IMR-90 (cell line): ENCODE results near the gene FBXL7. TPM values are rescaled to one million over a fixed set of nuclear protein-coding genes. Genes with fewer than 3 reads are reported as not detected.

Experiments used
- ATAC-seq: fragments of 200-7000 bp; cut with Tn5 transposase; 2 replicates; pipeline ENCODE4 v1.9.1; 2020; ENCODE audit warnings: low read depth, mild to moderate bottlenecking, moderate library complexity
- BruUV-seq: library from RNA; stranded (reverse); fragments of 400-500 nt; replicated peaks from 2 replicates; lab custom pipeline; 2021; lab: Mats Ljungman, UMichigan
- CTCF ChIA-PET: fragments of 300-600 bp; formaldehyde crosslinking; extraction: SDS; loops from one replicate; lab custom pipeline; 2021; ENCODE audit warnings: antibody characterized with exemption; lab: Yijun Ruan, JAX
- POLR2A ChIA-PET: fragments of 300-600 bp; sonication (Branson Sonifier 250); formaldehyde crosslinking; loops from one replicate; lab custom pipeline; 2022; ENCODE audit warnings: antibody characterized with exemption; ENCODE audit not compliant: unreplicated experiment; lab: Charles Lee
- DNase-seq: peaks from one replicate; pipeline ENCODE4 v3.0.0; 2013
- H2AFZ ChIP-seq: replicated peaks from 2 replicates; pipeline ENCODE3; 2013; ENCODE audit warnings: low read length, mild to moderate bottlenecking; ENCODE audit not compliant: poor library complexity
- H2AK5ac ChIP-seq: 2 replicates; pipeline ENCODE4 v1.6.1; 2013; ENCODE audit warnings: low read depth, low read length, inconsistent platforms
- H2AK9ac ChIP-seq: replicated peaks from 2 replicates; pipeline ENCODE3; 2013; ENCODE audit warnings: mild to moderate bottlenecking, low read depth, low read length, moderate library complexity; ENCODE audit not compliant: poor library complexity
- H2BK120ac ChIP-seq: 2 replicates; pipeline ENCODE4 v1.6.1; 2013; ENCODE audit warnings: low read depth, low read length, inconsistent platforms
- H2BK15ac ChIP-seq: 3 replicates; pipeline ENCODE4 v1.6.1; 2013; ENCODE audit warnings: low read depth, low read length, inconsistent platforms
- H2BK20ac ChIP-seq: 2 replicates; pipeline ENCODE4 v1.6.1; 2013; ENCODE audit warnings: low read depth, mild to moderate bottlenecking, inconsistent platforms, low read length, moderate library complexity
- H2BK5ac ChIP-seq: 2 replicates; pipeline ENCODE4 v1.6.1; 2013; ENCODE audit warnings: mild to moderate bottlenecking, low read depth, low read length, inconsistent platforms; ENCODE audit not compliant: poor library complexity, severe bottlenecking
- H3K14ac ChIP-seq: replicated peaks from 2 replicates; pipeline ENCODE4 v1.6.1; 2013; ENCODE audit warnings: low read depth, low read length, inconsistent platforms
- H3K18ac ChIP-seq: 2 replicates; pipeline ENCODE4 v1.6.1; 2013; ENCODE audit warnings: low read depth, low read length, control low read depth
- H3K23ac ChIP-seq: 2 replicates; pipeline ENCODE4 v1.6.1; 2013; ENCODE audit warnings: low read depth, low read length, inconsistent platforms
- H3K27ac ChIP-seq: 2 replicates; pipeline ENCODE4 v1.5.1; 2013; ENCODE audit warnings: mild to moderate bottlenecking, control low read depth, low read length; ENCODE audit not compliant: insufficient read depth
- H3K27me3 ChIP-seq: 2 replicates; pipeline ENCODE4 v1.6.1; 2013; ENCODE audit warnings: low read length; ENCODE audit not compliant: control insufficient read depth, insufficient read depth
- H3K36me3 ChIP-seq: 2 replicates; pipeline ENCODE4 v1.6.1; 2013; ENCODE audit warnings: low read length, mixed read lengths; ENCODE audit not compliant: control insufficient read depth, insufficient read depth
- H3K4ac ChIP-seq: 2 replicates; pipeline ENCODE4 v1.6.1; 2013; ENCODE audit warnings: low read depth, low read length, inconsistent platforms
- H3K4me1 ChIP-seq: 2 replicates; pipeline ENCODE4 v1.6.1; 2013; ENCODE audit warnings: low read length, mixed read lengths; ENCODE audit not compliant: control insufficient read depth, insufficient read depth
- H3K4me2 ChIP-seq: 2 replicates; pipeline ENCODE4 v1.6.1; 2013; ENCODE audit warnings: low read depth, mild to moderate bottlenecking, control low read depth, low read length, moderate library complexity
- H3K4me3 ChIP-seq: 2 replicates; pipeline ENCODE4 v1.5.1; 2013; ENCODE audit warnings: low read depth, mild to moderate bottlenecking, control low read depth, low read length, moderate library complexity; ENCODE audit not compliant: insufficient read depth
- H3K56ac ChIP-seq: 2 replicates; pipeline ENCODE4 v1.6.1; 2013; ENCODE audit warnings: low read length, inconsistent platforms; ENCODE audit not compliant: insufficient read depth; ENCODE audit errors: extremely low read depth
- H3K79me1 ChIP-seq, 2 experiments: 2 replicates each; pipeline ENCODE4 v1.6.1; 2013; ENCODE audit warnings: low read length in 2 of 2, inconsistent platforms in 1 of 2, low read depth in 1 of 2
- H3K9ac ChIP-seq: 2 replicates; pipeline ENCODE4 v1.6.1; 2013; ENCODE audit warnings: low read depth, low read length, control low read depth
- H3K9me1 ChIP-seq: 2 replicates; pipeline ENCODE4 v1.6.1; 2013; ENCODE audit warnings: low read length, inconsistent platforms; ENCODE audit not compliant: insufficient read depth
- H3K9me3 ChIP-seq: 2 replicates; pipeline ENCODE4 v1.6.1; 2013; ENCODE audit warnings: low read length; ENCODE audit not compliant: control insufficient read depth, insufficient read depth
- H4K20me1 ChIP-seq: 2 replicates; pipeline ENCODE4 v1.6.1; 2013; ENCODE audit warnings: low read length, inconsistent platforms; ENCODE audit not compliant: insufficient read depth
- H4K5ac ChIP-seq: 2 replicates; pipeline ENCODE4 v1.6.1; 2013; ENCODE audit warnings: mild to moderate bottlenecking, low read depth, low read length, control low read depth
- H4K8ac ChIP-seq, 2 experiments: 2 replicates each; pipeline ENCODE4 v1.6.1; 2013; ENCODE audit warnings: low read depth in 2 of 2, low read length in 2 of 2, control low read depth in 1 of 2, inconsistent platforms in 1 of 2
- H4K91ac ChIP-seq: 2 replicates; pipeline ENCODE4 v1.6.1; 2013; ENCODE audit warnings: low read depth, low read length, inconsistent platforms; ENCODE audit not compliant: insufficient read depth
- CEBPB ChIP-seq: IDR thresholded peaks from 2 replicates; pipeline ENCODE4 v1.6.1; 2012; ENCODE audit warnings: low read depth, low read length, improper control_type of control experiment
- CHD1 ChIP-seq: IDR thresholded peaks from 2 replicates; pipeline ENCODE4 v1.6.1; 2012; ENCODE audit warnings: low read depth, low read length, improper control_type of control experiment
- FOS ChIP-seq: fragments of 150-350 bp; IDR thresholded peaks from 2 replicates; pipeline ENCODE4 v1.6.1; 2016; ENCODE audit warnings: low read depth, low read length
- MAFK ChIP-seq: IDR thresholded peaks from 2 replicates; pipeline ENCODE4 v1.6.1; 2012; ENCODE audit warnings: low read depth, low read length, improper control_type of control experiment
- MAZ ChIP-seq: IDR thresholded peaks from 2 replicates; pipeline ENCODE4 v1.6.1; 2012; ENCODE audit warnings: low read depth, mild to moderate bottlenecking, low read length, improper control_type of control experiment, moderate library complexity, borderline replicate concordance
- MXI1 ChIP-seq: IDR thresholded peaks from 2 replicates; pipeline ENCODE4 v1.6.1; 2012; ENCODE audit warnings: low read depth, mild to moderate bottlenecking, low read length, moderate library complexity, borderline replicate concordance
- NFE2L2 ChIP-seq: fragments of 150-350 bp; IDR thresholded peaks from 2 replicates; pipeline ENCODE4 v1.6.1; 2016; ENCODE audit warnings: low read depth, mild to moderate bottlenecking, low read length
- POLR2A ChIP-seq: IDR thresholded peaks from 2 replicates; pipeline ENCODE4 v1.6.1; 2012; ENCODE audit warnings: mild to moderate bottlenecking, low read depth, low read length
- RAD21 ChIP-seq: IDR thresholded peaks from 2 replicates; pipeline ENCODE4 v1.6.1; 2012; ENCODE audit warnings: low read length, improper control_type of control experiment
- RCOR1 ChIP-seq: IDR thresholded peaks from 2 replicates; pipeline ENCODE4 v1.6.1; 2012; ENCODE audit warnings: mild to moderate bottlenecking, low read length, improper control_type of control experiment; ENCODE audit not compliant: insufficient replicate concordance
- SMC3 ChIP-seq: fragments of 150-350 bp; IDR thresholded peaks from 2 replicates; pipeline ENCODE4 v1.6.1; 2016; ENCODE audit warnings: low read depth, mild to moderate bottlenecking, antibody characterized with exemption, low read length, moderate library complexity
- WGBS, 2 experiments: methylation state at CpG; one replicate each; pipeline versions ENCODE4 v1.1.5 to v1.1.7; 2013; ENCODE audit warnings: missing lambda C conversion rate in 2 of 2; ENCODE audit not compliant: insufficient read length in 1 of 2; ENCODE audit errors: extremely low coverage in 2 of 2; 5-methylcytosine and 5-hydroxymethylcytosine counted together
- dilution Hi-C: fragments of 300-500 bp; cut with HindIII; formaldehyde crosslinking; loops from one replicate; pipeline ENCODE4 v1.14.3; 2018; ENCODE audit warnings: low sequenced_read_pairs; ENCODE audit not compliant: unreplicated experiment
- in situ Hi-C: fragments of 300-500 bp; cut with MboI; formaldehyde crosslinking; loops from 3 replicates; pipeline ENCODE4 v1.14.3; 2019; ENCODE audit warnings: low sequenced_read_pairs, inconsistent platforms, mixed read lengths
- intact Hi-C: fragments of 100-400 bp; cut with micrococcal nuclease; formaldehyde crosslinking; loops from 2 replicates; pipeline ENCODE4 v1.10.0; 2022
- polyA plus RNA-seq, 3 experiments: library from polyadenylated mRNA; depleted of rRNA; stranded (reverse); fragments of >200 nt; gene quantifications; 2 replicates each; pipeline ENCODE4 v1.2.3, GENCODE V29; 2012; ENCODE audit warnings: low replicate concordance in 1 of 3
- total RNA-seq: library from RNA; depleted of rRNA; stranded (reverse); fragments of >200 nt; gene quantifications from 2 replicates; pipeline ENCODE4 v1.2.3, GENCODE V29; 2012
- TF ChIP-seq, protein P1 (sequence below): fragments of 150-350 bp; IDR thresholded peaks from 2 replicates; pipeline ENCODE4 v1.6.1; 2017; ENCODE audit warnings: mild to moderate bottlenecking, antibody characterized with exemption, low read length, low read depth
- TF ChIP-seq, protein P2 (sequence below): conservative IDR thresholded peaks from 2 replicates; pipeline ENCODE4 v1.5.1; 2012; ENCODE audit warnings: mild to moderate bottlenecking, low read depth, low read length, improper control_type of control experiment

Gene FBXL7
- total and polyA plus RNA-seq, 2 of the 4 experiments (the other 2 are of a cell fraction): 4.1 to 10.2 TPM

DNA sequence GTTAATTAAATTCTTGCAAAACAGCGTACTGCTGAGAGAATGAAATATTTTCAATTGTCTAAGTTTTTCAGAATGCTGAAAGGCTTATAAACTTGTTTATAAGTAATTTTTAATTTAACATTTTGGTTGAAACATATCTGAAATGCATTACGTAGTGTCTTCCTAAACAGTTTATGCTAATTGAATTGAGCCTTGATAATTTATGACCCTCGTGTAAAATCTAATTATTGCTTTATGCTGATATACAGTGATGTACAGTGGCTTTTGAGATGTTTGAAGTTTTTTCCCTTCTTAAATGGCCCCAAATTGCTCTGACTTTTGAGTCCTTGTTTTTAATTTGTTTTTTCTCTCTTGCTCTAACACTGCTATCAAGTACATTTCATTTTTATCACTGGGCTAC lies 262.7 kb downstream of the FBXL7 start:
- Histone ChIP-seq H3K23ac (no peak overlapping the region), H3K27me3 (no peaks in the 10 kb centered on the region), H2BK20ac (no peak overlapping the region), H3K9me1 (no peaks in the 10 kb centered on the region), H3K4me3 (no peak overlapping the region), H4K91ac (no peak overlapping the region), H2BK5ac (no peak overlapping the region), H2AK5ac (no peak overlapping the region), H3K56ac (no peak overlapping the region), H2BK15ac (no peak overlapping the region), H3K4me2 (no peak overlapping the region), H2BK120ac (no peak overlapping the region), H3K79me1 (peaks cover 5 to 6% of the 10 kb centered on the region in 2 experiments), H3K14ac (no peak overlapping the region), H2AFZ (no peak overlapping the region), H2AK9ac (no peak overlapping the region), H3K27ac (no peak overlapping the region), H3K36me3 (no peaks in the 10 kb centered on the region), H3K9ac (no peak overlapping the region), H4K8ac (no peak overlapping the region), H3K4ac (no peak overlapping the region), H3K4me1 (no peaks in the 10 kb centered on the region), H3K18ac (no peak overlapping the region), H4K20me1 (peaks cover 3% of the 10 kb centered on the region), H4K5ac (no peak overlapping the region), H3K9me3 (no peaks in the 10 kb centered on the region)
- DNase-seq (no peak), ATAC-seq (no peak)
- BruUV-seq: no TSS peak
- ChIA-PET POLR2A (no interaction called here), CTCF (no interaction called here)
- TF ChIP-seq, protein P1, sequence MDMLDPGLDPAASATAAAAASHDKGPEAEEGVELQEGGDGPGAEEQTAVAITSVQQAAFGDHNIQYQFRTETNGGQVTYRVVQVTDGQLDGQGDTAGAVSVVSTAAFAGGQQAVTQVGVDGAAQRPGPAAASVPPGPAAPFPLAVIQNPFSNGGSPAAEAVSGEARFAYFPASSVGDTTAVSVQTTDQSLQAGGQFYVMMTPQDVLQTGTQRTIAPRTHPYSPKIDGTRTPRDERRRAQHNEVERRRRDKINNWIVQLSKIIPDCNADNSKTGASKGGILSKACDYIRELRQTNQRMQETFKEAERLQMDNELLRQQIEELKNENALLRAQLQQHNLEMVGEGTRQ: no peak
- TF ChIP-seq MAZ (no peak), NFE2L2 (no peak), CEBPB (no peak), MAFK (no peak), CHD1 (no peak), MXI1 (no peak), SMC3 (no peak), RAD21 (no peak), FOS (no peak), RCOR1 (no peak), POLR2A (no peak)
- TF ChIP-seq, protein P2, sequence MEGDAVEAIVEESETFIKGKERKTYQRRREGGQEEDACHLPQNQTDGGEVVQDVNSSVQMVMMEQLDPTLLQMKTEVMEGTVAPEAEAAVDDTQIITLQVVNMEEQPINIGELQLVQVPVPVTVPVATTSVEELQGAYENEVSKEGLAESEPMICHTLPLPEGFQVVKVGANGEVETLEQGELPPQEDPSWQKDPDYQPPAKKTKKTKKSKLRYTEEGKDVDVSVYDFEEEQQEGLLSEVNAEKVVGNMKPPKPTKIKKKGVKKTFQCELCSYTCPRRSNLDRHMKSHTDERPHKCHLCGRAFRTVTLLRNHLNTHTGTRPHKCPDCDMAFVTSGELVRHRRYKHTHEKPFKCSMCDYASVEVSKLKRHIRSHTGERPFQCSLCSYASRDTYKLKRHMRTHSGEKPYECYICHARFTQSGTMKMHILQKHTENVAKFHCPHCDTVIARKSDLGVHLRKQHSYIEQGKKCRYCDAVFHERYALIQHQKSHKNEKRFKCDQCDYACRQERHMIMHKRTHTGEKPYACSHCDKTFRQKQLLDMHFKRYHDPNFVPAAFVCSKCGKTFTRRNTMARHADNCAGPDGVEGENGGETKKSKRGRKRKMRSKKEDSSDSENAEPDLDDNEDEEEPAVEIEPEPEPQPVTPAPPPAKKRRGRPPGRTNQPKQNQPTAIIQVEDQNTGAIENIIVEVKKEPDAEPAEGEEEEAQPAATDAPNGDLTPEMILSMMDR: no peak
- in situ Hi-C loops: no loop called here
- dilution Hi-C loops: no loop called here
- intact Hi-C loops: no loop called here
- whole genome bisulfite sequencing, 2 experiments: no CpG with 5 or more reads among the region's 3 CpGs
